Measurements from ENCODE around the gene PDE9A.

GRCh38 chr21:42645211-42646075 is 8.0 kb upstream of the PDE9A start:
- TF ChIP-seq CTCF (IDR thresholded peaks at IDR 0.05 in 8 of 11, conservative IDR thresholded peaks at IDR 0.05 in 3 of 11) = no peak
- TF ChIP-seq POLR2AphosphoS5 (IDR thresholded peaks at IDR 0.05) = no peak

Measured in spleen (tissue), 7 donors.